Right hindlimb (tissue), 1 donor: ENCODE measurements around the gene MVD.

Experiments
- DNase-seq: peaks from one replicate; pipeline ENCODE4 v3.0.0-alpha.2; 2018

The MVD gene

DNA sequence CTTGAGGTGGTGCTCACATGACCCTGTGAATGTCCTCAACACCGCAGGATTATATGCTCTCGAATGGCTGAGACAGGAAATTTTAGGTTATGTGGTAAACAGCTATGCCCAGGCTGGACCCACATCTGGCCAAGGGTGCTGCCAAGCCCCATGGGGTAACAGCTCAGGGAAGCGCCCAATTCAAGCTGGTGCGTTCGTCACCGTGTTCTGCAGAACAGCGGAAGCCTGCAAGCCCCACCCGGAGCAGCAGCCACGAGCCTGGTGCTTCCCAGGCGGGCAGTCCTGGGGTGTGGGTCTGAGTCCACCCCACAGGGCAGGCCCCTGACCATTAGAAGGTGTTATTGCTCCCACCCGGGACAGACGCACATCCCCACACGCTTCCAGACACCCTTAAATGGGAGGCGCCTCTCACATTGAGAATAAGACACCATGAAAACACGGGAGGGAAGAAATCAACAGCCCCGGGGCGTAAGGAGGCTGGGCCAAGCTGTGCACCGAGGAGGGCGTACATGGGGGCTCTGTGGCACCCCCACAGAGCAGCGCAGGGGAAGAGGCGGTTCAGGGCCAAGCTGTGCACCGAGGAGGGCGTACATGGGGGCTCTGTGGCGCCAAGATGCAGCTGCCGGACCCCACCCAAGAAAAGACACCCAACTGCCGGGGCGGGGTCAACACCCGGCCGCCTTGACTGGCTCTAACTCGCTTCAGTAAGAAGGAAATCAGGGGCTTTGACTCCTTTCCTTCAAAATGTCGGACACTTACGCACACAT is 9.1 kb downstream of the MVD start:
- DNase-seq = no peak

DNA sequence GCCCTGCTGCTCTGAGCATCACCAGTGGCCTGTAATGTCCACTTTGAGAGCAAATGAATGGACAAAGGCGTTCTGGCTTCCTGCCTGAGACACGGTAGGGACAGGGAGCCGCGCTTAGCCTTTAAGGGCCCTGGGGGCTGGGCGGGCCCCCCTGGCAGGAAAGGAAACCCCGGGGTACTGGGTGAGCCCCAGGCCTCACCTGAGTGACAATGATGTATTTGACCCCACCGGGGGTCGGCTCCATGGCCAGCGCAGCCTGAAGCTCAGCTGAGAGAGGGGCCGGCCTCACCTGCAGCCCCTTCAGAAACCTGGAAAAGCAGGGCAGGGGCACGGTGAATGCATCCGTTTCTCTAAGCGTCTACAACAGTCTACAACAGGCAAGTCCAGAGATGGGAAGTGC is 9.8 kb downstream of the MVD start:
- DNase-seq = no peak

DNA sequence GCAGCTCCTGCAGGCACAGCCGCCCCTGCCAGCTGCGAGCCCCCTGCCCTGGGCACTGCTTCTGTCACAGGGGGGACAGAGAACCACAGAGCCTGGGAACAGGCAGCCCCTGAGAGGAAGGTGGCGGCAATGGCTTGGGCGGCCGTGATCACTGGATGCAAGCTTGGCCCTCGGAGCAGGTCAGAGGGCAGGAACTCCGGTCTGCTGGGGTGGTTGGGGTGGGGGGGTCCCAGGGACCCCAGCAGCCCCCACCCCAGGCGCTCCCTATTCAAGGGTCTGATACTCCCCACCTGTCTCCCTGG is 10.2 kb downstream of the MVD start:
- DNase-seq = no peak

DNA sequence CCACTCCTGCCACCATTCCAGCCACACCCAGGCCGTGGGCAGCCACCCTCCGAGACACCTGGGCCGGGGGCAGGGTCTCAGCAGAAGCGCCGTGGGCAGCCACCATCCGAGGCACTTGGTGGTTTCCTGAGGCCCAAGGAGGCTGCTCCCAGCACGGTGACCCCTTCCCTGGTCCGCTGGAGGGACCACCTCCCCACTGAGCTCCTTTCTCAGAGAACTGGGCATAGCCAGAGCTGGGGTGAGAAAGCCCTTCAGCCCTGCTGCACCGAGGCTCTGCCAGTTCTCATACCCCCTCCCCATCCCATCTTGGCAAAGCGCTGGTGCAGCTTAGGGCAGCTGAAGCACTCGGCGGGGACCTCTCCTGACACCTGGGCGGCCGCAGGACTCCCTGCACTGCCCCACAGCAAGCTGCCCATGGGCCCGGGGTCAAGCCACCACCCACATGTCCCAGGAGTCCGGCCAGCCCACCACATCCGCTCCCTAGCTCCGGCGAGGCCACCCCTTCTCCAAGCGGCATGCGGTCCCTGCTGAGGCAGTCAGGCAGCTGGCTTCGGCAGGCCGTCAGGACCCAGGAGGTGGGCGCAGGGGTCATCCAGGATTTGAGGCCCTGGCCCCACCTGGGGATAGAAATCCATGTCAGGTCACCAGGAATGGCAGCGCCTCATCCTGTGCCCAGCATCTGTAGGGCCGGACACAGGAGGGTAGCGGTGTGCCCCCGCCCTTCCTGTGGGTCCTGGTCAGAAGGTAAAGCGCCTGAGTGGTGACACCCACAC is 10.7 kb downstream of the MVD start:
- DNase-seq = no peak

DNA sequence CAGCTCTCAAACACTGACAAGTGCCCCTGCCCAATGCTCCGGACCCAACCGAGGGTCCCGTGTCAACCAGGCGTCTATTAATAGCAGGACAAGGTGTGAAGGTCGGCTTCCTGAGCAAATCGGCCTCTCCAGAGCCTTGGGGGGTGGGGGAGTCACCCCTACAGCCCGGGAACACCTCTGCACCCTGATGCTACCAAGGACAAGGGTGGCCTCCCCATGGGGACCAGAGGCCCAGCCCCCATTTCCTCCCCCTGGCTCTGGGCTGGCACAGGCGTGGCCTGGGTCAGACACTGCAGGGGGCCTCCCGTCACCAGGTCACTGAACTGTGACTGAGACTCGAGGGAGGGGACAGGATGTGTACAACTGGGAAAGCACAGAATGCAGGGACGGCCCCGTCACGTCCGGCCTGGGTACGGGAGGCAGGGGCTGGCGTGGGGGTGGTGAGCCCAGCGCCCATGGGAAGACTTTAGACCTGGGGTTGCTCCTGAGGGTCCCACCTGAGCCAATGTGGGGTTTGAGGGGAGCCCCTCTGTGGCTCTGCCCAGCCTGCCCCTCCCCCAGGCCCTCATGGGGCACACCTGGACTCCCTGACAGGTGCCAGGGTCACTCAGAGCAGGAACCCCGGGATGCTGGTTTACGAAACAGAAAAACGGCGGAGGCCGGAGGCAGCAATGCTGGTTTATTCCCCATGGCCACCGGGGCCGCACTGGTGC is 11.5 kb downstream of the MVD start:
- DNase-seq = peak; percentile 57

DNA sequence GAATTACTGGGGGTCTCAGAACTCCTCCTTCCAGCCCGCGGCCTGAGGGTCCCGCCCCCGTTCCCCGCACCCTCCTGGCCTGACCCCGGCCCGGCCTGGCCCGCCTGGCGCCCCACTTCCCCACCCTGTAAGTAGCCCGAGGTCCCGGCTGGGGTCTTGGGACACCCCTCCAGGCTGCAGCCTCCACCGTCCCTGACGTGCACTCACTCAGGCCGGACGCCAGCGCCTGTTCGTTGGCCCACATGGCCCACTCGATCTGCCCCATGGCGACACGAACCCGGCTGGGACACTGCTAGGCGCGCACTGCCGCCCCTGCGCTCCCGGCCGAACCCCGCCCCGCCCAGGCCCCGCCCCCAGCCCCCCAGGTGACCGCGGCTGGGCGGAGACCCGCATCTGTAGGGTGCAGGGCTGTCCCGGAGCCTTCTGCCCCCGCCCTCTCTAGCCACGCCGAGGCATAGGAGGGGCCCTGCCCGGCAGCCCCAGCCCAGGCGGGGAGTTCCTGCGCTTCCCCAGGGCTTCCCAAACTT is 12.1 kb downstream of the MVD start, which contains the start of gene CYBA:
Gene CYBA (minus strand): TSS at position 305 of the 527 bp plus-strand sequence. CDS start 40 bp downstream, at position 265.
- DNase-seq = peak; percentile 76

DNA sequence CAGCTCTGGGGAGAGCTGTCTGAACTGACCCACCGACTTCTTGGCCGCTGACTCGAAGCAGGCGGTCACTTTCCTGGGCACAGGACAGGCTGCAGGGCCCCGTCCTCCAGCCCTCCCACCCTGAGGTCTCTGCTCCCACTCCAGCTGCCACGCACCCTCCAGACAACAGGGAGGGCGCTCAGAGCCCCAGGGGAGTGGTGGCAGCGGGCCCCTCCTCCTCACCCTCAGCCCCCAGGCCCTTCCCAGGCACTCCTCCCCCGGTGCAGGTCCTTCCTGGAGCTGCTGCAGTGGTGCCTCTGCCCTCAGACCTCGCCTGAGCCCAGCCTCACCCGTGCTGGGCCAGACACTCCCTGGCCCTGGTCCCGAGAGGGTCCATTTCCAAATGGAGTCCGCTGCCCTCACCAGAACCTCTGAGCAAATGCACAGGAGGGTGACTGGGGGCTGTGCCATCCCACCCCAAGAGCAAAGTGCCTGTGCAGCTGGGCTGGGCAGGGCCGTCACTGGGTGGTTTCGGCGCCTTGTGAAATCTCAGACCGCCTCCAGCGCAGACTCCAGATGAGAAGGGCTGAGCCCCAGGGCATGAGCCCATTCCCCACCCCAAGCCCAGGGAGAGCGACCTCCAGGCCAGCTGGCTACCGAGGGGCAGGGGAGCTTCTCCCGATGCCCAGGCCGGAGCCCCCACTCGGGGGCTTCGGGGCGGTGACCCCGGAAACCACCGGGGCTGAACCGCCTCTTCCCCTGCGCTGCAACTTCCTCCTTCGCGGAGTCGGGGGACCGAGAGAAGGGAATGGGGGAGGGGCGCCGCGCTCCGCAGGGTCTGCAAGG is 12.8 kb downstream of the MVD start:
- DNase-seq = no peak

DNA sequence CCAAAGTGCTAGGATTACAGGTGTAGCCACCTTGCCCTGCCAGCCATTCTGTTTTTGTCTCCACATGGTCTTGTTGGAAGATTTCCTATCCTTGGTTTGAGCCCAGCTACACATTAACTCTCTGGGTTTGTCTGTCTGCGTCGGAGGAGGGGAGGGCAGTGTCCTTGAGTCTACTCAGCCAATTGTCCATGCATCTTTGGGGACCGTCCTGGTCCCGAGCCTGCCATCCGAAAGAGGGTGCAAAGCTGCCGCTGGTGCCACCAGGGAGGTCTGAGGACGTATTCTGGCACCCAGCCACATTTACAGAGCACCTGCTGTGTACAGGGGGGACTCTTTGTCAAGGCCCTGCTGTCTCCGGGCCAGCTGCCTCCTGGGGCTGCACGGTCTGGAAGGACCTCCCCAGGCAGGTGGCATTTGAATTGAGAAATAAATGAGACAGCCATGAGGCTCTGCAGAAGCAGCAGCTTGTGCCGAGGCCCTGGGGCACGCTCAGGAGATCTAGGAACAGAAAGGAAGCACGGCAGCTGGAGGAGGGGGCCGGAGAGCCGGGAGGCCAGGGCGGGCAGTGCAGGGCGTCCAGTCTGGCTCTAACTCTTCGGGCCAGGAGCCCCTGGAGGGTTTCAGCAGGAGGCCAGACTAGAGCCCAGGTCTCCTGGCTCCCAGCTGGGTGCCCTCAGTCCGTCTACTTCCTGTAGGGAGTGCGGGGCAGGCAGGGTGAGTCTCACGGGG is 13.5 kb downstream of the MVD start:
- DNase-seq = no peak

DNA sequence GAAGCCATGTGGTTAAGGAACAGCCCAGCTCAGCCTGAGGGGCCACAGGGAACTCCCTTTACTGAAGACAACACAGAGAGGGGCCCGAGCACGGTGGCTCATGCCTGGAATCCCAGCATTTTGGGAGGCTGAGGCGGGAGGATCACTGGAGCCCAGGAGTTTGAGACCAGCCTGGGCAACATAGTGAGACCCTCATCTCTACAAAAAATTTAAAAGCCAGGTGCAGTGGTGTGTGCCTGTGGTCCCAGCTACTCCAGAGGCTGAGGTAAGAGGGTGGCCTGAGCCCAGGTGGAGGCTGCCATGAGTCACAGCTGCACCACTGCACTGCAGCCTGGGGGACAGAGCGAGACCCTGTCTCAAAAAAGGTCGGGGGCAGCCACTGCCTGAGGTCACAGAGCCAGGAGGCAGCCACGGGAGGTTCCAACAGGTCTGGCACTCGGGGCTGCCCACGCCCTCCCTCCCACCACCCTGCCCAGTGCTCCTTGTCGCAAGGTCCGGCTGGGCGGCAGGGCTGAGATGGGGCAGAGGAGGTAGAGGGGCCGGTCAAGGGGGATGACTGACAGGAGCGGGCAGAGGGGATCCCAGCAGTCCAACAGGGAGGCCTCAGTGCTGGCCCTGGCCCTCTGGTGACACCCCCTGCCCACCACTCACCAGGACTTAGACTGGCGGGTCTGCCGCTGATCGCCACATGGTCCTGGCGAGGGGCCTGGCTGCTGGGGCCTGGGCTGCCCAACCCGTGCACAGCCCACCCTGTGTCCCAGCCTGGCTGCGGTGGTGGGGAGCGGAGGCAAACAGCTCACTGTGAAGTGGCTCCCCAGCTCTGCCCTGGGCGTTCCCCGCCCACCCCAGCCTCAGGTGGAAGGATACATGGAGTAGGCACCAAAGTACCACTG is 15.5 kb downstream of the MVD start:
- DNase-seq = no peak

DNA sequence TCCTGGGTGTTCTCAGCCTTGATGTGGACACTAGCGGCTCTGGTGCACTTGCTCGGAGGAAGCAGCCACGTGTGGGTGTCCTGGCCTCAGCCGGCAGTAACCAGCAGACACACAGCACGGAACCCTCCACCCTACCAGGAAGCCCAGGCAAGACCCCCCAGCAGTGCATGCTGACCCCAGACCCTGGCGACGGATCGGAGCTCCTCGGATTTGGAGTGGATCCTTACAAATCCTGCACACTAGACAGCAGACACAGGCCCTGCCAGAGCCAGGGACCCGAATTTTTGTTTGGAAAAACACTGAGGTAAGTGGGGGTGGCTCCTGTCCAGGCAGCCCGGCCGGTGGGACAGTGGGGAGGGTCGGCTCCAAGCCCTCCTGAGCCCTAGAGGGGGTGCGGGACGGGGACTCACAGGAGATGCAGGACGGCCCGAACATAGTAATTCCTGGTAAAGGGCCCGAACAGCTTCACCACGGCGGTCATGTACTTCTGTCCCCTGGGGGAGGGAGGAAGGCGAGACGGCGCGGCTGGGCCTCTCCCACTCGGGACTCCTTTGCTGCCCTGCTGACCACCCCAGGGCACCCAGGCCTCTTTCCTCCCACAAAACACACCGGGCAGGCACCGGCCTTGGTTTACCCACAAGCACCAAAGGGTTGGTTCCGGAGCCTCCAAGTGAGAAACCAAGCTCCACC is 16.4 kb downstream of the MVD start:
- DNase-seq = no peak

DNA sequence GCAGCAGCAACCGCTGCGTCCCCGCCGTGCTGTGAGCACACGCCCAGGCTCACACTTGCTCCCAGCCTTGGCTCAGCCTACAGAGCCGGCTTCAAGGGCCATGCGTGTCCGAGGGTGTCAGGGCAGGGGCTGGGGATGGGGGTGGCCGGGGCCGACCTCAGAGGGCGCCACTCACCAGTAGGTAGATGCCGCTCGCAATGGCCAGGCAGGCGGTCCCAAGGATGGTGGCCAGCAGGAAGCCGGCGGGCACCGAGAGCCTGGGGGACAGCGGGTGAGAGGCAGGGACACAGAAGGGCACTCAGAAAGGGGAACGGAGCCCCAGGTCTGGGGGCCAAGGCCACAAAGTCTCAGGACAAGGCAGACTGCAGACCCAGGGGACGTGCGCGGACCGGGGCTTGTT is 16.9 kb downstream of the MVD start:
- DNase-seq = no peak

DNA sequence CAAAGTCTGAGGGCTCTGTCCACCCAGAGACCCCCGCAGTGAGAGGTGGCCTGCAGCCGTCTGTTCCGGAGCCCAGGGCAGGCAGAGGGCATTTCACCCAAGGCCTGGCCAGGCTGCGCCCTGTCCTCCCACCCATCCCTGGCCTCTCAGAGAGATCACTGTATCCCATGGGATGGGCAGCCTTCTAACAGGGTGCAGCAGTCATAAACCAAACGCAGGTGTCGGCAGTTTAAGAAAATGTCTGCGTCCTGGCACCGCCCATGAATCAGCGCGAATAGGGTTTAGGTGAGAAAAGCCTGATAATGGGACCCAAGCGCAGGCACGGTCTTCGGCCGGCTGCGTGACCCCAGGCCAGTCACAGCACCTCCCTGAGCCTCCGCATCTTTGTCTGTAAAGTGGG is 17.4 kb downstream of the MVD start:
- DNase-seq = no peak

DNA sequence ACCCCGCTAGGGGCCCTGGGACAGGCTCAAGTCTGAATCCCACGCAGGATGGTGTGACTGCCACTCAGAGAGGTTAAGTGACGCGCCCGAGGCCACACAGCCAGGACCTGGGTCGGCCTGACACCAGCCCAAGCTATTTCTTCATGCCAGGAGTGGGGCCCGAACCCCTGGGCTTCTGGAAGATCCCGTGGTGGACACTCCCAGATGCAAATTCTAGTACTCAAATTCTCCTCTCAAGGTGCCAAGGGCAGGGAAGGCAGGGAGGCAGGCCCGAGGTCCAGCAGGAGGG is 19.3 kb downstream of the MVD start:
- no peak for DNase-seq

DNA sequence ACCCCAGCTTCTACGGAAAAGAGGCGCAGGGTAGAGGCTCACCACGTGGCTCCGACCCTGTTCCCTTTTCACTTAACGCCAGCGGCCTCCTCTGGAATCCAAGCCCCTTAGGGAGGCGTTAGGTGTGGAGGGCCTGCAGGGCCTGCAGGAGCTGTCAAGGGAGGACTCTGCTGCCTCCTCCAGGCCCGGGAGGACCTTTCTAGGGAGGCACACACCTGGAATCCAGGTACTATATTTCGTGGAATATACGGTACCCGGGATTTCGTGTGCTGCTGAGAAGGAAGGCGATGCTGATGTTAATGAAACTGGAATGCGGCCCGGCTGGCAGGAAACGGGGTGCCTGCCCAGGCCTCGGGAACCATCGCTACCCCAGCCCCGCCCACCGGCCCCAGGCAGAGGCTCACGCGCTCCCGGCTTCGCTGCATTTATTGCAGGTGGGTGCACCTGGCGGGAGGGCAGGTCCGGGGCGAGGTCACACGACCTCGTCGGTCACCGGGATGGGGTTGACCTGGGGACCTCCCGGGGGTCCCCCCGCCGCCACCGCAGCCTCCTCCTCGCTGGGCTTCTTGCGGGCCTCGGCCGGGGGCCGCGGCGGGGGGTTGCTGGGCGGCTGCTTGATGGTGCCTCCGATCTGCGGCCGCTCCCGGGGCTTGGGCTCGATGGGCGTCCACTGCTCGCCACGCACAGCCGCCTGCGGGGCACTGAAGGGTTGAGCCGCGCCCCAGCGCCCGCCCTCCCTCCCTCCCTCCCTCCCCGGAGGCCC is 19.8 kb downstream of the MVD start:
- DNase-seq = no peak

DNA sequence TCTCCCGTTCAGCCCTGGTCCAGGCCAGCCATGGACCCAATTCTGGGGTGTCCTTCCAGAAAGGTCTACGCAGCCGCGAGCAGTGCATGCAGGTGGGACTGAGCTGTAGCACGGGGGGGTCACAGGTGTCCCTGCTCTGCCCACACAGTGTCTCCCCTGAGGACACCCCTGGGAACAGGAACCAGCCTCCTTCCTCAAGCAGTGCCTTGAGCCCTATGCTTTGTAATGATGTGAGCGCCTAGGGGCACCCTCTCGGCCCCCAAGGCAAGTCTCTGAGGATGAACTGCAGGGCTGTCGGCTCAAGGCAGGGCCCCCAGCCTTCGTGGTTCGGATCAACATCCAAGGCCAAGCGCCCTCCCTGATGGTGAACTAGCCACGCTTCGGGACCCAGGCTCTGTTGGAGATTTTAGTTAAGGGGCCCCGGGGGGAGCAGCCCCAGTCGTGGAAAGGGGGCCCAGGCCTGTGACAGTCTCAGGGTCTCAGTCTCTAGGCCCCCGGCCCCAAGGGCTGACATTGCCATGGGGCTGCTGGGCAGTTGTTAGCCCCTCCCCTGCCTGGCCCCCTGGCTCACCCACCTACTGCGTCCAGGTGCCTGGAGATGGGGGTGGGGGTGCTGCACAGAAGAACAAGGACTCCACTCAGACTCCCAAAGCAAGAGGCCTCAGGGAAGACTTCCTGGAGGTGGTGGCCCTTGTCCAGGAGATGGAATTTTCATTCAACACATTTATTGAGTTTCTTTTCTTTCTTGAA is 22.2 kb downstream of the MVD start:
- no peak for DNase-seq

DNA sequence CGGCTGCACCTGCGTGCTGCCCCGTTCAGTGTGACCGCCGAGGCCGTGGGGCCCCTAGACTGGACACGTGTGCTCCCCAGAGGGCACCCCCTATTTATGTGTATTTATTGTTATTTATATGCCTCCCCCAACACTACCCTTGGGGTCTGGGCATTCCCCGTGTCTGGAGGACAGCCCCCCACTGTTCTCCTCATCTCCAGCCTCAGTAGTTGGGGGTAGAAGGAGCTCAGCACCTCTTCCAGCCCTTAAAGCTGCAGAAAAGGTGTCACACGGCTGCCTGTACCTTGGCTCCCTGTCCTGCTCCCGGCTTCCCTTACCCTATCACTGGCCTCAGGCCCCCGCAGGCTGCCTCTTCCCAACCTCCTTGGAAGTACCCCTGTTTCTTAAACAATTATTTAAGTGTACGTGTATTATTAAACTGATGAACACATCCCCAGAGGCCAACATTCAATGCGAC is 22.8 kb downstream of the MVD start:
- no peak for DNase-seq

DNA sequence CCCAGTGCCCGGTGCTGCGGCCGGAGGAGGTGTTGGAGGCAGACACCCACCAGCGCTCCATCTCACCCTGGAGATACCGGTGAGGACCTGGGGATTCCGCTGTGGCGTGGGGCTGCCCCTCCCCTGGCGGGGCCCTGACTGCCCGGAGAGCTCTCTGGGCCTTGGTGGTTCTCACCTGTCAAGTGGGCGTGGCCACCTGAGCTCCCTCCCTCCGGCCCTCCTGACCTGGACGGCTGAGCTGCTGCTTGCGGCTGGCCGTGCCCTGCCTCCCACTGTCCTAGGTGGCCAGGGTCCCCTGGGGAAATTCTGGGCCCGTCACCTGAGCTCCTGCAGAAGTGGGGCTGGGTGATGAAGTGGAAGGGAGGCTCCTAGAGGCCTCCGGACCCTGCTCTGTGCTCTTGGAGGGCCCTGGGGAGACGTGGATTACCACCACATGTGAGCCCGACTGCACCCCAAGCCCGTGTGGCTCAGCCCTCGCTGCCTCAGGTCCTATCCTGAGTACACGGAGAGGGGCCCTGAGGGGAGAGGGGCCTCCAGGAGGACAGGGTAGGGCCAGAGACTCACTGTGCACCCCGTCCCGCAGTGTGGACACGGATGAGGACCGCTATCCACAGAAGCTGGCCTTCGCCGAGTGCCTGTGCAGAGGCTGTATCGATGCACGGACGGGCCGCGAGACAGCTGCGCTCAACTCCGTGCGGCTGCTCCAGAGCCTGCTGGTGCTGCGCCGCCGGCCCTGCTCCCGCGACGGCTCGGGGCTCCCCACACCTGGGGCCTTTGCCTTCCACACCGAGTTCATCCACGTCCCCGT is 23.5 kb downstream of the MVD start:
- DNase-seq = no peak
